Mammary epithelial cell (primary cell): ENCODE results near the gene FBXL17.

Source experiments
- CTCF ChIP-seq, 2 donors: IDR thresholded peaks in 1 of 2; conservative IDR thresholded peaks in 1 of 2; 2 replicates each; pipeline ENCODE4 v1.5.1; 2011 to 2012; ENCODE audit warnings: inconsistent platforms in 2 of 2, low read length in 2 of 2, mild to moderate bottlenecking in 2 of 2, control low read depth in 1 of 2, low read depth in 1 of 2; ENCODE audit not compliant: insufficient read depth in 1 of 2; ENCODE audit errors: extremely low read depth in 1 of 2
- EZH2 ChIP-seq: IDR thresholded peaks from 2 replicates; pipeline ENCODE4 v1.6.1; 2012; ENCODE audit warnings: low read length, inconsistent platforms, borderline replicate concordance

DNA sequence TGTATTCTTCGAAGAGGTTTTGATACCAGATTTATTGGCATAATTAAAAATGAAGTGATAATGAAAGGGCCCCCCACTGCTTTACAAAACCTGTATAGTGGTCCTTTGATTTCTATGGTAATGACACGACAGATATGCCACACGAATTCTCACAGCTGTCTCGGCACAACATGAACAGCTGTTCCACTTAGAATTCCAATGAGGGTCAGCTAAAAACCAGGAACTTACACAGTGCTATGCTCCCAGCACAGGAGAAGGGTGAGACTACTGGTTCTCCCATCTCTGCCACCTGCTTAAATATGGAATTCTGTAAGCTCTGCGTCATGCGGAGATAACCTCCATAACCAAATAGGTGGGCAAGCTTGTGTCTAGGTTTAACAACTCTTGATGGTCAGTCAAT lies 528.2 kb downstream of the FBXL17 start:
- TF ChIP-seq CTCF (conservative IDR thresholded peaks at IDR 0.05 in 1 of 2, IDR thresholded peaks at IDR 0.05 in 1 of 2; ENCODE audit: extremely low read depth in 1 of 2, insufficient read depth in 1 of 2, low read depth in 1 of 2, low read length in 2 of 2) = no peak
- no peak for TF ChIP-seq EZH2
